Mesothelial cell of epicardium (in vitro differentiated cells): ENCODE measurements around the gene ANAPC5. TPM values are rescaled to one million over a fixed set of nuclear protein-coding genes. Genes with fewer than 3 reads are reported as not detected.
"Not testable (repeated sequence)": the region's sequence is repeated elsewhere in the genome, so short reads cannot be mapped to it uniquely, and the experiment has no call there.

Experiments
- DNase-seq, 2 experiments: peaks; one replicate each; pipeline ENCODE4 v3.0.0; 2021; ENCODE audit warnings: low spot score in 2 of 2; ENCODE audit not compliant: unreplicated experiment in 2 of 2
- H3K27ac Mint-ChIP-seq: 2 replicates; pipeline ENCODE4 v1.8.0; 2021; ENCODE audit warnings: mixed read lengths
- H3K27me3 Mint-ChIP-seq: 2 replicates; pipeline ENCODE4 v1.8.0; 2021; ENCODE audit warnings: low read depth, mixed read lengths
- H3K36me3 Mint-ChIP-seq: 2 replicates; pipeline ENCODE4 v1.8.0; 2021; ENCODE audit warnings: mixed read lengths
- H3K4me1 Mint-ChIP-seq: 2 replicates; pipeline ENCODE4 v1.8.0; 2021; ENCODE audit warnings: mixed read lengths
- H3K4me3 Mint-ChIP-seq: 2 replicates; pipeline ENCODE4 v1.8.0; 2021; ENCODE audit warnings: mild to moderate bottlenecking, moderate library complexity, mixed read lengths
- H3K9me3 Mint-ChIP-seq: 2 replicates; pipeline ENCODE4 v1.8.0; 2021; ENCODE audit warnings: mixed read lengths
- total RNA-seq: library from RNA; stranded (reverse); gene quantifications from 3 replicates; pipeline ENCODE4 v1.2.1, GENCODE V29; 2021
- TF ChIP-seq, protein P1 (sequence below): fragments of 200-600 bp; sonication (generic); IDR thresholded peaks from one replicate; pipeline ENCODE4 v1.5.0; 2021; ENCODE audit warnings: antibody characterized with exemption; ENCODE audit not compliant: unreplicated experiment

ANAPC5 gene
- total RNA-seq, 1 donor from 2014 or later: 117 TPM

DNA sequence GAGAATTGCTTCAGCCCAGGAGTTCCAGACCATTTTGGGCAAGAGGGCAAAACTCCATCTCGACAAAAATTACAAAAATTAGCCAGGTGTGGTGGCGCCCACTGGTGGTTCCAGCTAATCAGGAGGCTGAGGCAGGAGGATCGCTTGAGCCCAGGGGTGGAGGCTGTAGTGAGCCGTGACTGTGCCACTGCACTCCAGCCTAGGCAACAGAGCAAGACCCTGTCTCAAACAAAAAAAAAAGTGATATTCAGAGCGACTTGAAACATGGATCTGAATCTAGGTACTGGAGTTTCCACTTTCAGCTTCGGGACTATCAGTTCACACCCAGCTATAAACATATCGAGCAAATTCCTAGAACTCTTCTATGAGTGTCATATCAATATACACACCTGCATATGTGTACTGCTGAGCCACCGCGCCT, 31.4 kb upstream of the ANAPC5 start:
- Mint-ChIP-seq H3K27me3 (no peaks in the 10 kb centered on the region), H3K9me3 (no peaks in the 10 kb centered on the region)

DNA sequence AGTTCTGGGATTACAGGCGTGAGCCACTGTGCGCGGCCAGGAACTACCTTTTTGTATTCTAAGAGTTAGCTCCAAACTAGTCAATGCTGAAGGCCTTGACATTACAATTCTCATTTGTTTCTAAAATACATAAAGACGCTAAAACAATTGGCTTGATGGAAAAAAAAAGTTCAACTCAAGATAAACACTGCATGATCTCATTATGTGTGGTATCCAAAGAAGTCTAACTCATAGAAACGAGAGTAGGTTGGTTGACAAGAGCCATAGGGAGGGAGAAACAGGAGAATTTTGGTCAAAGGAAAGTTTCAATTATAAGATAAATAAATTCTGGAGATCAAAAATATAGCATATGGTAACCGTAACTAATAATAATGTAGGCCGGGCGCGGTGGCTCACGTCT, 27.7 kb upstream of the ANAPC5 start:
- Mint-ChIP-seq H3K4me3 (no peak overlapping the region), H3K36me3 (no peaks in the 10 kb centered on the region), H3K9me3 (no peaks in the 10 kb centered on the region), H3K27ac (no peak overlapping the region), H3K27me3 (peaks cover 1% of the 10 kb centered on the region), H3K4me1 (no peaks in the 10 kb centered on the region)
- DNase-seq: no peak
- TF ChIP-seq, protein P1, sequence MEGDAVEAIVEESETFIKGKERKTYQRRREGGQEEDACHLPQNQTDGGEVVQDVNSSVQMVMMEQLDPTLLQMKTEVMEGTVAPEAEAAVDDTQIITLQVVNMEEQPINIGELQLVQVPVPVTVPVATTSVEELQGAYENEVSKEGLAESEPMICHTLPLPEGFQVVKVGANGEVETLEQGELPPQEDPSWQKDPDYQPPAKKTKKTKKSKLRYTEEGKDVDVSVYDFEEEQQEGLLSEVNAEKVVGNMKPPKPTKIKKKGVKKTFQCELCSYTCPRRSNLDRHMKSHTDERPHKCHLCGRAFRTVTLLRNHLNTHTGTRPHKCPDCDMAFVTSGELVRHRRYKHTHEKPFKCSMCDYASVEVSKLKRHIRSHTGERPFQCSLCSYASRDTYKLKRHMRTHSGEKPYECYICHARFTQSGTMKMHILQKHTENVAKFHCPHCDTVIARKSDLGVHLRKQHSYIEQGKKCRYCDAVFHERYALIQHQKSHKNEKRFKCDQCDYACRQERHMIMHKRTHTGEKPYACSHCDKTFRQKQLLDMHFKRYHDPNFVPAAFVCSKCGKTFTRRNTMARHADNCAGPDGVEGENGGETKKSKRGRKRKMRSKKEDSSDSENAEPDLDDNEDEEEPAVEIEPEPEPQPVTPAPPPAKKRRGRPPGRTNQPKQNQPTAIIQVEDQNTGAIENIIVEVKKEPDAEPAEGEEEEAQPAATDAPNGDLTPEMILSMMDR: no peak

More for the DNA sequence above, 31.4 kb upstream of the ANAPC5 start:
- DNase-seq: no peak
- Mint-ChIP-seq H3K27ac (no peak overlapping the region), H3K36me3 (no peaks in the 10 kb centered on the region), H3K4me1 (peaks cover 3% of the 10 kb centered on the region), H3K4me3 (no peak overlapping the region)
- TF ChIP-seq, protein P1: no peak

DNA sequence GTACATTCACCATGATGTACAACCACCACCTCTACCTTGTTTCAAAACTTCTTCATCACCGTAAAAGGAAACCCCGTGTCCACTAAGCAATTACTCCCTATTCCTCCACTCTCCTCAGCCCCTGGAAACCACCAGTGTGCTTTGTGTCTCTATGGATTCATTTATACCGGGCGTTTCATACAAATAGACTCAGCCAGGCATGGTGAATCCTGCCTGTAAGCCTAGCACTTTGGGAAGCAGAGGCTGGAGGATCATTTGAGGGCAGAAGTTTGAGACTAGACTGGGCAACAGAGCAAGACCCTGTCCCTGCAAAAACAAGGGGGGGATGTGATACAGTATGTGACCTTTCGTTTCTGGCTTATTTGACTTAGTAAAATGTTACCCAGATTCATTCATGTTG, 26.5 kb upstream of the ANAPC5 start:
- Mint-ChIP-seq H3K4me3 (no peak overlapping the region), H3K36me3 (no peaks in the 10 kb centered on the region), H3K4me1 (no peaks in the 10 kb centered on the region), H3K27ac (no peak overlapping the region), H3K27me3 (peaks cover 1% of the 10 kb centered on the region), H3K9me3 (no peaks in the 10 kb centered on the region)
- DNase-seq: no peak
- TF ChIP-seq, protein P1: no peak

DNA sequence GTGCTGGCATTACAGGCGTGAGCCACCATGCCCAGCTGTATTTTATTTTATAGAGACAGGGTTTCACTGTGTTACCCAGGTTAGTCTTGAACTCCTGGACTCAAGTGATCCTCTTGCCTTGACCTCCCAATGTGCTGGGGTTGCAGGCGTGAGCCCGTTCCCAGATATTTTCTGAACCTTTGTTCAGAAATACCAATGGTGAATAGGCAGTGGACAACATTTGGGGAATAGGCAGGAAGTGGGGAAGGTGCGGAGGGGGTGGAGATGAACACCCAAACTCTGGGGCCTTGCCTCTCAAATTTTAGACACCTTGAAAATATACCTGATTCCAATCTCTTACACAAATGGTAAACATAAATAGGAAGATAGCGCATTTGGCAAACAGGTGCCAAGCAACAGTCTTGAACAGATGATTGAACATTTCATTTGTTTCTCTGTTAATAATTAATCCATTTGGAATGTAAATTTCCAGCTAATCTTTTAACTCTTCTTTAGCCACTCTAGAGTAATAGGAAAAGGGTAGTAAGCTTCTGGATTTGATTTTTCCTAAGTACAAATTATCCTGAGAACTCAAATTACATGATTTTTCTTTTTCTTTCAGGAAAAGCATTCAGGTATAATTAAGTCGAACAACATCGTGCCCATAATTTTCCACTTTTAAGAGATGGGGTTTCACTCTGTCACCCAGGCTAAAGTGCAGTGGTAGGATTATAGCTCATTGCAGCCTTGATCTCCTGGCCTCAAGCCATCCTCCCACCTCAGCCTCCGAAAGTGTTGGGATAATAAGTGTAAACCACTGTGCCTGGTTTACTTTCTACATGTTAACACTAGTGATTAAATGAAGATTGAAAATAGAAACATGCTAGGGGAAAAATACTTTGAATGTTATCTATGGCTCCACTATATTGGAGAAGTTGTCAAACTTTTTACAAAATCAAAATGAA, 24.8 kb upstream of the ANAPC5 start:
- Mint-ChIP-seq H3K4me3 (no peak overlapping the region), H3K9me3 (no peaks in the 10 kb centered on the region), H3K4me1 (no peaks in the 10 kb centered on the region), H3K36me3 (no peaks in the 10 kb centered on the region), H3K27ac (no peak overlapping the region), H3K27me3 (peaks cover 1% of the 10 kb centered on the region)
- TF ChIP-seq, protein P1: no peak
- no peak for DNase-seq

DNA sequence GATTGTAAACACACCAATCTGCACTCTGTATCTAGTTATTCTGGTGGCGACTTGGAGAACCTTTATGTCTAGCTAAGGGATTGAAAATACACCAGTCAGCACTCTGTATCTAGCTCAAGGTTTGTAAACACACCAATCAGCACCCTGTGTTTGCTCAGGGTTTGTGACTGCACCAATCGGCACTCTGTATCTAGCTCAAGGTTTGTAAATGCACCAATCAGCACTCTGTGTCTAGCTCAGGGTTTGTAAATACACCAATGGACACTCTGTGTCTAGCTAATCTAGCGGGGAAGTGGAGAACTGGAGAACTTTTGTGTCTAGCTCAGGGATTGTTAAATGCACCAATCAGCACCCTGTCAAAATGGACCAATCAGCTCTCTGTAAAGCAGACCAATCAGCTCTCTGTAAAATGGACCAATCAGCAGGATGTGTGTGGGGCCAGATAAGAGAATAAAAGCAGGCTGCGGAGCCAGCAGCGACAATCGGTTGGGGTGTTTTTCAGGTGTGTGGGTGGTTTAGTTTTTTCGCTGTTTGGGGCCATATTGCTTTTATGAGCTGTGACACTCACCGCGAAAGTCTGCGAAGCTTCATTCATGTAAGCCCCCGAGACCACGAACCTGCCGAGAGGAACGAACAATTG, 22.9 kb upstream of the ANAPC5 start:
- not testable (repeated sequence) for H3K27me3 Mint-ChIP-seq, H3K4me3 Mint-ChIP-seq, H3K36me3 Mint-ChIP-seq, H3K9me3 Mint-ChIP-seq, H3K27ac Mint-ChIP-seq, DNase-seq, H3K4me1 Mint-ChIP-seq

DNA sequence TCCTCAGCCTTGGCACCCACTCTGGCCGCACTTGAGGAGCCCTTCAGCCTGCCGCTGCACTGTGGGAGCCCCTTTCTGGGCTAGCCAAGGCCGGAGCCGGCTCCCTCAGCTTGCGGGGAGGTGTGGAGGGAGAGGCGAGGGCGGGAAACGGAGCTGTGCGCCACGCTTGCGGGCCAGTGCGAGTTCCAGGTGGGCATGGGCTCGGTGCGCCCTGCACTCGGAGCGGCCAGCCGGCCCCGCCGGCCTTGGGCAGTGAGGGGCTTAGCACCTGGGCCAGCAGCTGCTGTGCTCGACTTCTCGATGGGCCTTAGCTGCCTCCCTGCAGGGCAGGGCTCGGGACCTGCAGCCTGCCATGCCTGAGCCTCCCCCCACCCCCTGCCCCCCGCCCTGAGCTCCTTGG, 22.1 kb upstream of the ANAPC5 start:
- not testable (repeated sequence) for H3K9me3 Mint-ChIP-seq, H3K4me1 Mint-ChIP-seq, H3K27ac Mint-ChIP-seq, DNase-seq, H3K36me3 Mint-ChIP-seq, H3K27me3 Mint-ChIP-seq, H3K4me3 Mint-ChIP-seq
